GM21737 (cell line): ENCODE results near the gene LRMDA.

Experiments used
- ATAC-seq: cut with Tn5 transposase; IDR thresholded peaks from one replicate; pipeline ENCODE4 v1.9.1; 2021; ENCODE audit warnings: mild to moderate bottlenecking, moderate library complexity; ENCODE audit not compliant: unreplicated experiment

LRMDA gene

DNA sequence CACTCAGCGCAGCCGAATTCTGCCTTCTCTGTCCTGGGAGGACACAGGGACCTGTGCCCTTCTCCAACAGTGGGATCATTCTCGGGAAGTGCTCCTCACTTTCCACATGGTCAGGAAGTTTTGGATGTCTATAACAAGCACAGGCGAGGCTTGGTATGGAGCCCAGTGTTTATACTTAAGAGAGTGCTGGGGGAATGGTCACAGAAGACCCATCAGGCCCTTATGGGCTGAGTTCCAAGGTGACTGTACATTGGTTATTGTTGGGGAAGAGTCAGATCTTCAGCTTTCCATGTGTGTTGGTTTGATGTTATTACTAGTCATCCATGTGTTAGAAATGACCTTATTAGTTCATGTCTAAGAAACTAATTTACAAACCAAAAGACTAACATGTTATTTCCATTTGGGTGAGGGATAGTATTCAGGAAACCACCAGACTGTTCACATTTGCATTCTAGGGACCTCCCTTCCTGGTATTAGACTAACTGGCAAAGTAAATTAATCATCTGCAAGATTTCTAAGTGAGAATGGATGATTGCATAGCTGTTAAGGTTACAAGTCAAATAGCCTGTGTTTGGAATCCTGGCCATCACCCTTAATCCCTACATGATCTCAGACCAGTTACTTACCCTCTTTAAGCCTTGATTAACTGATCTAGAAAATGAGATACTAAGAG is 834.2 kb downstream of the LRMDA start:
- no peak for ATAC-seq

DNA sequence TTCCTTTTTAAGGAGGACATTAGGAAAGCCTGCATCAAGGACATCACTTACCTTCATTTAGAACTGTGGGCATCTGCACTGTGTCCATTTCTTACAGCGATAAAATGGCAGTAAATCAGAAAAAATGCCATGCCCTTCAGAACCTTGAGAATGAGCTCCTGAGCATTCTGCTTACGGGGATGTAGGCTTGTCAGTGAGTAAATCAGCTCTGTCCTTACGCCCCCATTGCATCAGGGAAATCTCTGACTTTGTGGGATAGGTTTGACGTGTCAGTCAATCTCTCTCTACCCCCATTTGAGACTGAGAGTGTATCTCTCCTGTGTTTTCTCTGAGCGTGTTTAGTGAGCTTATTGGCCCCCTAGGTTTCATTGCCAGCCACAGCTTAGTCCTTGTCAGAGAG is 837.1 kb downstream of the LRMDA start:
- ATAC-seq: no peak

DNA sequence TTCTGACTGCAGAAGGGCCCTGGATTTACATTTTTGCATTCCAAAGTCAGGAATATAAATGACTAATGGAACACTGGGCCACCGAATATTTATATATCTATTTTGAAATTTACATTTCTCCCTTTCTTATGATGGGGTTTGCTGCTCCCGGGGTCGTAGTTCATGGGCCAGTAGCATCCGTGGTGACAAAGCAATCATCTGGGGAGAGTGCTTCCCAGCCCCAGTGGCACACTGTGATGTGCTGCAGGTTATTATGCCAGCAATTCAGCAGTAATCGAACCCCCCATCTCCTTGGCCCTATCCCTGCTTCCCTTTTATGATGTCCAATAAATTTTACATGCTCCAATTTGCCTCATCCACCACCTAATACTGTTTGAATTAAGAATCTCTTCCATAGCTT is 837.5 kb downstream of the LRMDA start:
- ATAC-seq: no peak

DNA sequence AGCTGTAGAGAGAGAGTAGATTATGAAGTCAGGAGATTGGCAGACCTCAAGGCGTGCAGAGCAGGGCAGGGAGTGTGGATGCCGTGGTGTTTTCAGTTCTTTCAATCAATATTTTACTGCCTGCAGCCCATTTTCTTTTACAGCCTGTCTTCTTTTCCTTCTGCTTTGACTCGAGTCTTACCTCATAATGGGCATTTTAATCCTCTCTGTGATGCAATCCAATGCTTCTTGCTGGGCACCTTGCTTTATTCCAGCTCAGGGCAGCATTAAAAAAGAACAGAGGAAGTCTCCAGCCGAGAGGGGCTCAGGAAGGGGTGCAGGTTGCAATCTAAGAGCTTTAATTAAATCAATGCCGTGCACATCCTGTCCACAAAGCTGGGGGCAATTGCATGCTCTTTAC is 839.0 kb downstream of the LRMDA start:
- no peak for ATAC-seq

DNA sequence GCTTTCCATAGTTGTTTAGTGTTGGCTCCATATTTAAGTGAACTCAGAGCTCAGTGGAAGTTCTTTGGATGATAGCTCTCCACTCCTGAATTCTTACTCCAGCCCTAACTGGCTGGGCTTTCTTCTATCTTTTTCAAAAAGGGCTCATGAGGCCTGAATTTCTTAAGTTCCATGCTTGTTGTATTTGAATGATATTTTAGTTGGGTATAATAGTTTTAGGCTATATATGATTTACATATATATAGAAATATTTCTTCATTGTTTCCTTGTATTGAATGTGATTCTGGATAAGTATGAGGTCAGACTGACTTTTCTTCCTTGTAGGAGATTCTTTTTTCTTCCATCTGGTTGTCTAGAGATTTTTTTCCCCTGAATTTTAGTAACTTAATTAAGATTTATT is 843.5 kb downstream of the LRMDA start:
- ATAC-seq: no peak

DNA sequence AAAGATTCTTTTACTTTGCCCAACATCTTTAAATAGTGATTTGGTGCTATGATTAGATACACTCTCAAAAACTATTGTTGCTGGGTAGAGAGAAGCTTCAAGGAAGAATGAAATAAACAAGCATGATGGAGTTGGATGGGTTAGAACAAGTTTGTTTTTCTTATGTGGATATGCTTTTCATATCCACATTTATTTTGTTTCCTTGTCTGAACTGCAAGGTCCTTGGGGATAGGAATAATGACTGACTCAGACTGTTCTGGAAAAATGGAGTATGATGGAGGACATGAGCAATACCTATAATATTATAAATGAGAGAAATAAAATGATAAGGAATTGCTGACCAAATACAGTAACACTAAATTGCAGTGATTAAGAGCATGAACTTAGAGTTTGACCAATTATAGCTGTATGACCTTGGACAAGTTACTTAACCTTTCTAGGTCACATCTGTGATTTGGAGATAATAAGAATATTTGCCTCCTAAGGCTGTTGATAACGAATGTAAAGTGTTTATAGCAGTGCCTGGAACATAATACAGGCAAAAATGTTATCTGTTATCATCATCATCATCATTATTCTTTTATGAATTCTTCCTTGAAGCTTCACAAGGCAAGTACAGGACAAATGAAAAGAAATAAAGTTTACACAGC is 847.5 kb downstream of the LRMDA start:
- no peak for ATAC-seq

DNA sequence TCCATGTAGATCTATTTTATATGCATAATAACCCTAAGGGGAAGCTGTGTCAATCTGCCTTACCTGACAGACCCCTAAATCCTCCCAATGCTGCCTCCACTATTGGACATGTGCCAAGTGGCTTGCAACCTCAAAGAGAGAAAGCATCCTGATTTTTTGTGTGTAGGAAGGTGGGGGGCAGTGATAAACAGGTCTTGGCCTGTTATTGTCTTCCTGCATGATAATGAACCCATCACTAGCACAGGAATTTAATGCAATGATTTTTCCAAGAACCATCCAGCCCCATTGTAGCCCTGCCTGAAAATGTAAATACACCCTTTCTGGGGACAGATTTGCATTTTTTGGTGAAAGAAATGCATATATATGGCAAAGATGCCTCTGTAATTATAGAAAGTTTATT is 850.2 kb downstream of the LRMDA start:
- no peak for ATAC-seq

DNA sequence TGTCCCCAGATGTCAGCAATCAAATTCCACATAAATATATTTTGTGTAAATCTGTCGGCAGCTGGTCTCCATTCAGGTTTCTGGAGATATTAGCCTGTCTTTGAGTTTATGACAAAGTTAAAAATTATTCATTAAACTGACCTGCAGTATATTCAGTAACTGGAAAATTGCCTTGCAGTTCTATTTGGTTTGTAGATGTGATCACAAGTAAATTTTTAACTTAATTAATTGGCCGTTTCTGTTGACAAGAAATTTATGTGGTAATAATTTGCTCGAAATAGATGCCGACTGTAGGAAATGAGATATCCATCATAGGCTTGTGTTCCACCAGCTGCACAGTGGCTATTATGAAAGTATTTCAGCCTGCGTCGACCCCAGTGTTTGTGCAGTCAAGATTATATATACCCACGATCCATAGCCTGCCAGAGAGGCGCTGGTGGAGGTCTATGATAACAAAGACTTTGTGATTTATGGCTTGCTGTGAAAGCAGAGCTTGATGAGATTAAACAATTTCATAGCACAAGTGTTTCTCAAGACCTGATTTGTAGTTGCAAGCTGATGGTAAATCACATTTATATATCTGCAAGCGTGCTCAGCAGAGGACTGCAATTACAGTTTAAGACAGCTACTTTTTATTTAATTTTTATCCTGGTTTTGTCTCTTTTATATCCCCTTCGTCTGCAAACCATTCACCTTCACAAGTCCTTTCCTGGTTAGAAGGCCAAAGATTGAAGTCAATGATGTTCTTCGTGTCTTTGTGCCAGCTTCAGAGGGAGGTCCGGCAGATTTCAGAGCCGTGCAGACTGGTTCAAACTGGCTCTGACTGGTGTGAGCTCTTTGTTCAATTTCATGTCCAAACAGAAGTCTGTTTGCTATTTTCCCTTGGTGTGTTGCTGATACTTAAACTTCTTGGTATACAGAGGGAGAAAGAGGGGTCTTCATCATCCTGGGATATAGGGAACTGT is 850.9 kb downstream of the LRMDA start:
- ATAC-seq: no peak

DNA sequence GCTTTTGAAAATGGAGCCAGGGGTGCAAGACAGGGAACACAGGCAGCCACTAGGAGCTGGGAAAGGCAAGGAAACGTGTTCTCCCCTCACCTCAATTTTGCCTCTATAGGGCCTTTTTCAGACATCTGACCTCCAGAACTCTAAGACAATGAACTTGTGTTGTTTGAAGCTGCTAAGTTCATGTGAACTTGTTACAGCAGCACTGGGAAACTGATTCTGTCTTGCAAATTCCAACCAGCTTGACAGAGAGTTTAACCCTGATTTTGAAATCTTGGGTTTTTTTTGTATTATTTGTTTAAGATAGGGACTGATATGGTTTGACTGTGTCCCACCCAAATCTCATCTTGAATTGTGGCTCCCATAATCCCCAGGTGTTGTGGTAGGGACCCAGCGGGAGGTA is 852.9 kb downstream of the LRMDA start:
- ATAC-seq: no peak

DNA sequence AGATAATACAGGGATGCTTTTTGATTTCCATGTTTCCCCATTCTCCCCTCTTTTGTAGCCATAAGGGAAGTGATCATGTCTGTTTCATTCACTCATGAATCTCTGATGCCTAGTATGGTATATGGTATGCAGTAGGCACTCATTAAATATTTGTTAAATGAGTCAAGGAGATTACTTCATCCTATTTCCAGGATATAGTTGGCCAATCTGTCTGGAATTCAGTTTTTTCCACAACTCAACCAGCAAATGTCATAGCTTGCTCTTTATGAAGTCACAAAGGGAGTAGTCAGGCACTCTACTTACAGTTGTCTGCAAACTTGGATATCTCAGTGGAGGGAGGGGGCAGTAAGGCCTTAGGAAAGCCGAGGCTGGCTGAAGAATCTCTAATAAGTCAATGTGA is 853.6 kb downstream of the LRMDA start:
- no peak for ATAC-seq

DNA sequence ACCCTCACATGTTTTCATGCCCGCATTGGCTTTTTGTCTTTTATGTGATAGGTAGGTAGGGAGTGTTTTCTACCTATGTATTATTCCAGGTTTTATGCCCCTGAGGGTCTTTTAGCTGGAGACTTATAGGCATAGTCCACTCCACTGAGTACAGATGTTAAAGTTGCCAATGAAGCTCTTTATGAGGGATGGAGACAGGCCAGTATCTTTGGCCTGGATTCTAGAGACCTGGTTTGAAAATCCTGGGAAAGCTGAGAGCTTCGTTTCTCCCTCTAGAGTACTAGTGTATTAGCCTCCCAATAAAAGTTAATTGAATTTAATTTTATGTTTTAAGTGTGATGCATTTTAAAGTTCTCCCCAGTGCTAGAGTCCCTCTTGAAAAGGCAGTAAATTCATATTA is 854.1 kb downstream of the LRMDA start:
- no peak for ATAC-seq

DNA sequence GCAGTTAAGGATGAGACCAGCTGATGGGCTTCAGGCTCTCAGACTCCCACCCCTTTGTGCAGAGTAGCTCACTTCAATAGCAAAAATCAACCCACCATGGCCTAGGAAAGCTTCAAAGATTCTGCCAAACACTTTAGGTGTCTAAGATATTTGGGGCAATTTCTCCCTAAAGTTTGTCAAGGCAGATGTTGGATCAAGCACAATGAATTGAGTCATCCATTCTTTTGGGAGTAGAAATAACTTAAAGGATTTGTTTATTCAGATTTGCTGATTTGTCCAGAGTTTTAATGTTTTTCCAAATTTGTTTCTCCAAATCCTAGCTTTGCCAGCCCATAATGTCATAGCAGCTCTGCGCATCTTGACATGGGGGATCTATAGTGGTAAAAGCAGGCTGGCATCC is 855.1 kb downstream of the LRMDA start:
- no peak for ATAC-seq

DNA sequence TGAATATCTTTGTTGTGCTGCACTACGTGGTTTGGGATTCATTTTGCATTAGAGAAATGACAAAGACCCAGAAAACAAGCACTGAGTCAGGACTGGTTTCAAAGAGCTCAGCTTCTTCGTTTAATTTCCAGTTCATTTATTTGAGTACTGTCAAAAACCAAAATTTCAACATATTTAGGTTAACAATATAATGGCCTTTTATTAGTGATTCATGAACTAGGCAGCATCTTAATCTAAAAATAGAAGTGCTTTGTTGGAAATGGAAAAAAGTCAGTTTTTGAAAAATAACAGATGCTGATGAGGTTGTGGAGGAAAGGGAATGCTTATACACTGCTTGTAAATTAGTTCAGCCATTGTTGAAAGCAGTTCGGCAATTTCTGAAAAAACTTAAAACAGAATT is 856.4 kb downstream of the LRMDA start:
- ATAC-seq: no peak

DNA sequence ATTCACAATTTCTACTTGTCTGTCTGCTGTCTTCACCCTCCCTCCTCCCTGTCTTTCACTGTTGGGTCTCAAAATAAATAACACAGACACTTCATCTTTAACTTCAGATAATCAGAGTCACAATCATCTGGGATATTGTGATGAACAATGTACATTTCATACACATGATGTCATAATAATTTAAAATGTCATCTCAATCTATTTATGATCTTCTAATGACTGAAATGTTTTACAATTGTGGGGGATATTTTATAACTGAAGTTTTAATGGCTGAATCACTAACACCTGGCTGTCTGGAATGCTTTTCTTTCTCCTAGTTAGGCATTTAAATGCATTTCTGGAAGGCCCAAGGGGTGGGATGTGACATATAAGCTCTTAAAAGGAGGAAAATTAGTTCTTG is 859.8 kb downstream of the LRMDA start:
- ATAC-seq: no peak

DNA sequence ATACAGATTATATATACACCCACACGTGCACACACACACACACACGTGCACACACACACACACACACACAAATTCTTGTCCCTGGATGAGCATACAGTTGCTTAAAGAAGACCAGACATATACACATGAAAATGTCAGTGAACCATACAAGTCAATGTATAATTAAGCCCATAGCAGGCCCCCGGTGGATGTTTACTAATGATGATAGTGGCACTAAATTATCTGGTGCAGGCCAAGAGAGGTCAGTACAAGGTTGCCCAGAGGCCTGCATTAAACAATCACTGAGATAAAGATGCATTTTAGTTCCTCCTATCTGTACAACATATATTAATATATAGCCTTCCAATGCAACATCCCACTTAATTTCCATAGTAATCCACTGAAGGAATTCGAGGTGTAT is 860.5 kb downstream of the LRMDA start:
- no peak for ATAC-seq

DNA sequence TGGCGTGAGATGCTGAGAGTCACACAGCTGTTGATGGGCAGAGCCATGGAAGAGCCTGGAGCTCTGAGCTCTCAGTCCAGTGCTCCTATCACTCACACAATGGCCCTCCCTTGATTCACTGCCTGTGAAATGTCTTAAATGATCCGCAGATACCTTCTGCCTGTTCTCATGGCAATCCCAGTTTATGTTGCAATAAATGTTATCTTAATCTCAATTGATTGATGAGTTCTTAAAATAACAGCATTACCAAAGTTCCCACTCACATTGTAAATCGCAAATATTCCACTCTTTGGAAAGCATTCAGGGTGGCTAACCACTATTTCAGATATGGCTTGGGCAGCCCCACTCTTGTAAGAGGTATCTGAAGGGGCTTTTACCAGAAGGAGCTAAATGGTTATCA is 865.5 kb downstream of the LRMDA start:
- ATAC-seq: no peak

DNA sequence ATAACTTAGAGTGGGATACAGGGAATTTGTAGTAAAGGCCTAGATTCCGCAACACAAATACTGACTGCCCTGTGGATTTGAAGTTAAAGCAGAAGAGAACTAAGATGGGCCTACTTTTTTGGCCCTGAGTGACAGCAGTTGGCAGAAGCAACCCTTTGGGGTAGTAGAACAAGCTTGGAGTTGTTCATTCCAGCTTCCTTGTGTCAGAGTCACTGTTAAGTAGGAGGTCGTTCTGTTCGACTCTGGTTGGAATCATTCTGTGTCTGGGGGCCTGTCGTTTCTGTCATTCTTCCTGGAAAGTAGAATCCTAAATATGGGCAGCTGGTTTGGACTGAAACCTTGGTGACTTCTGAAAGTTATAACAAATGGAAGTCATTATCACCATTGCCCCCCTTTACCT is 865.9 kb downstream of the LRMDA start:
- no peak for ATAC-seq

DNA sequence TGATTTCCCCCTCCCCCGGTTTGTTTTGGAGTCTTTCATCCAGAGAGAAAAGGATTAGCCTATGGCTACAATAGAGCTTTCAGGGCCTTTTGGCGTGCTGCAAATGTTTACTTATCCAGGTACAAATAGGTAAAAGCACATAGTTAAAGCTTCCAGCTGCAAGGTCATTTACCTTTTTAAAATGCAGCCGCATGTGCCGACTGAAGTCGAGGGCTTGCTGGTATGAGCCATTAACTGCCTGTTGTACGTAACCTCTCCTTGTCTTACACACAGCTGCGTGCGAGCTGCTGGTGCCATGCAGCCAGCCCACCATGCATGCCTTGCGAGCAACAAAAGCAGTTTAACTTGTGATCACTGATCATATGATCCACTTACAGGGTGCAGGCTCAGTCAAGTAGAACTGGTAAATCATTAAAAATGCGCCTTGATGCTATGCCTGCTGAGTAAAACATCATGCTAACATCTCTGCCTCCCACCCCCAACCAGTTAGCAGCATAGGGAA is 866.4 kb downstream of the LRMDA start:
- no peak for ATAC-seq

DNA sequence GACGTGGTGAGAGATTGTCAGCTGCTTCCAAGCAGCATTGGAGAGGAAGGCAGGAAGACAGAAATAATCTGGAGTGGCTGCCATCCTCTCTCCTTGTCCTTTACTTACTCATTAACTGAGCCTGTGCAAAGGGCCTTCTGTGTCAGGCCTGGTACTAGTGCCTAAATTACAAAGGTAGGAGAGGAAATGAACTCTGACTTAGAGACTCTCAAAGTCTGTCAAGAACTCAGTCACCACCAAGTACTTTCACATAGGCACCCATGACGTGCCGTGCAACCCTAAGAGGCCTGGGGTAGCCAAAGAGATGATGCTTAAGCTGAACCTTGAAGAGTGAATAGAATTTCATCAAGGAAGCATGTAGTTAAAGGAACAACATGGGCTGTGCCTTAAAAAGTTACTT is 866.9 kb downstream of the LRMDA start:
- no peak for ATAC-seq

DNA sequence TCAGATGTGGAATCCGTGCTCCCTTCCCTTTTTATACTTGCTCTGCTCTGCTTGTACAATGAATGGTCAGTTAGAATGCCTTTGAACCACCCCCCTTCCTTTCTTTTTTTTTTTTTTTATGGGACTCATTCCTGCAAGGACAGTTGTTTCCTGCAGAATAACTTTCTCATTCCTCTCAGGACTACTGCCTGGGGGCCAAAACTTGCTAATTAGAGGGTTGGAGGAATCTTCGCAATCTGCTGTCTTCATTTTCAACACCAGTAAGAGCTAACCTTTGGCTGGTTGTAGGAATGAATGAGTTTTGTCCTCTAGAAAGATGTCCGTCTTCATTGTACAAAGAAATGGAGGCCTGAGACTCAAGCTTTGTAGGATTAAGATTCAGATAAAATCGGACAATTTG is 868.1 kb downstream of the LRMDA start:
- no peak for ATAC-seq

DNA sequence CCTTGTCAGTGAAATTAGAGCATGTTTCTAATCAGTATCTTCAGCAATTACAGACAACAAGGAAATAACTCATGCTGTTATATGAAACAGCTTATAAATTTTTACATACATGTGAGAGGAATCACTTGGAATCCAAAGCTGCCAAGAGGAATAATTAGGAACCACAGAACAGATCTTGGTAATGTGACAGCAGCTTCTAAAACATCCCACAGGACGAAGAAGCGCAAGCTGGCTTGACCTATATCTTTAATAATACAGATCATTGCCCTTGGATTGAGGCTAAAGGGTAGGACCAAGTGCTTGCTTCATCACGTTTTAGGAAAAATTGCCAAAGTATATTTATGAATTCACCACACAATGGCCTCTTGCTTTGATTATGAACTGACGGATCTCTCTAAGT is 869.8 kb downstream of the LRMDA start:
- no peak for ATAC-seq

DNA sequence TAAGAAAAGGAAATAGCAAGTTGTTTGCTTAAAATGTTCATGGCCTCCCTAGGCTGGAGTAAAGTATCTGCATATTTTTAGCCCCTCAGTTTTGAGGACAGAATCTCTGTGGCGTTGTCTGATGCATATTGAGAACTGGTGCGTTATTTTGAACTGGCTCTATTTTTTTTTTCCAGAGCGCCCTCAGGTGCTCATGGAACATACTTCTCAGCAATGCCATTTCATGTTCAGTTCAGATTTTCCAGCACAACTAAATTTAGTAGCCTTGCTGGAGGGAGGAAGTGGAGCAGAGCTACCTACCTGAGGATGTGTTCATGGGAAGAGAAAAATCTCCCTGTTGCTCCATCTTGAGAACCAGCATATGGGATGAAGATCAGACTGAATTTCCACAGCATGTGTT is 870.5 kb downstream of the LRMDA start:
- ATAC-seq: no peak
